Fibroblast of lung (primary cell): ENCODE data around the gene CCNT2. TPM values are rescaled to one million over a fixed set of nuclear protein-coding genes. Genes with fewer than 3 reads are reported as not detected.
"Not testable (repeated sequence)": the region's sequence is repeated elsewhere in the genome, so short reads cannot be mapped to it uniquely, and the experiment has no call there.

Experiments used
- DNase-seq, 2 donors: peaks; one replicate each; pipeline versions ENCODE4 v3.0.0 to v3.0.0-alpha.2; 2010; ENCODE audit warnings: low read depth in 2 of 2
- H2AFZ ChIP-seq: 2 replicates; pipeline ENCODE4 v1.5.1; 2012; ENCODE audit warnings: low read length, control low read depth, inconsistent platforms
- H3K27ac ChIP-seq: 2 replicates; pipeline ENCODE4 v1.5.1; 2011; ENCODE audit warnings: low read length, control low read depth; ENCODE audit not compliant: insufficient read depth
- H3K27me3 ChIP-seq: 2 replicates; pipeline ENCODE4 v1.5.1; 2011; ENCODE audit warnings: mild to moderate bottlenecking, low read length; ENCODE audit not compliant: control insufficient read depth, insufficient read depth
- H3K36me3 ChIP-seq: 2 replicates; pipeline ENCODE4 v1.5.1; 2011; ENCODE audit warnings: low read length; ENCODE audit not compliant: control insufficient read depth, insufficient read depth
- H3K4me1 ChIP-seq: 2 replicates; pipeline ENCODE4 v1.5.1; 2011; ENCODE audit warnings: low read length; ENCODE audit not compliant: control insufficient read depth, insufficient read depth; ENCODE audit errors: extremely low read depth
- H3K4me2 ChIP-seq: 2 replicates; pipeline ENCODE4 v1.5.1; 2011; ENCODE audit warnings: low read length, control low read depth; ENCODE audit not compliant: insufficient read depth; ENCODE audit errors: extremely low read depth
- H3K4me3 ChIP-seq, 4 experiments: fragments of 200-600 bp in 1 of 4; sonication (generic) in 1 of 4; replicated peaks in 1 of 4; 2 replicates each; pipeline ENCODE4 v1.5.1; 2011 to 2016; ENCODE audit warnings: low read length in 4 of 4, low read depth in 3 of 4, mild to moderate bottlenecking in 3 of 4, control low read depth in 2 of 4, inconsistent platforms in 1 of 4, mixed read lengths in 1 of 4; ENCODE audit not compliant: insufficient read depth in 1 of 4; ENCODE audit errors: control extremely low read depth in 1 of 4
- H3K79me2 ChIP-seq: 2 replicates; pipeline ENCODE4 v1.5.1; 2012; ENCODE audit warnings: mild to moderate bottlenecking, low read length, inconsistent platforms; ENCODE audit not compliant: control insufficient read depth, insufficient read depth
- H3K9ac ChIP-seq: 2 replicates; pipeline ENCODE4 v1.5.1; 2011; ENCODE audit warnings: mild to moderate bottlenecking, low read length, control low read depth; ENCODE audit not compliant: insufficient read depth
- H3K9me3 ChIP-seq: 2 replicates; pipeline ENCODE4 v1.5.1; 2012; ENCODE audit warnings: low read depth, low read length; ENCODE audit not compliant: control insufficient read depth, insufficient read depth
- H4K20me1 ChIP-seq: 2 replicates; pipeline ENCODE4 v1.5.1; 2011; ENCODE audit warnings: low read length; ENCODE audit not compliant: control insufficient read depth, insufficient read depth; ENCODE audit errors: extremely low read depth
- CTCF ChIP-seq, 2 donors: IDR thresholded peaks in 1 of 2; conservative IDR thresholded peaks in 1 of 2; 1 replicate in 1 of 2; 2 replicates in 1 of 2; pipeline ENCODE4 v1.5.1; 2011 to 2012; ENCODE audit warnings: low read length in 2 of 2, control low read depth in 1 of 2, inconsistent platforms in 1 of 2, low read depth in 1 of 2, mild to moderate bottlenecking in 1 of 2
- EZH2 ChIP-seq: IDR thresholded peaks from 2 replicates; pipeline ENCODE4 v1.5.1; 2012; ENCODE audit warnings: low read length, control low read depth, mild to moderate bottlenecking; ENCODE audit errors: missing control alignments
- polyA plus RNA-seq, 2 donors: library from polyadenylated mRNA; depleted of rRNA in 1 of 2; stranded (reverse) in 1 of 2; unstranded in 1 of 2; fragments of >200 nt; gene quantifications; 2 replicates each; pipeline ENCODE4 v1.2.1, GENCODE V29; 2011 to 2012; ENCODE audit warnings: missing spikeins in 1 of 2
- total RNA-seq: library from RNA; depleted of rRNA; stranded (reverse); fragments of >200 nt; gene quantifications from 2 replicates; pipeline ENCODE4 v1.2.1, GENCODE V29; 2014

The CCNT2 gene
- total and polyA plus RNA-seq, 2 donors (not counting 1 experiment from before 2014, with no cell fraction given): 10.5 to 30.1 TPM

GRCh38 chr2:134975281-134976009, 56.8 kb downstream of the CCNT2 start:
- H3K27ac ChIP-seq: no peak overlapping the region
- no peaks in the 10 kb centered on the region for H3K36me3 ChIP-seq
- no peaks in the 10 kb centered on the region for H3K79me2 ChIP-seq
- H3K4me3 ChIP-seq: no peak overlapping the region
- H2AFZ ChIP-seq: no peak overlapping the region
- H3K9me3 ChIP-seq: no peaks in the 10 kb centered on the region
- H3K27me3 ChIP-seq: no peaks in the 10 kb centered on the region
- H3K4me2 ChIP-seq: no peak overlapping the region
- no peaks in the 10 kb centered on the region for H4K20me1 ChIP-seq
- H3K9ac ChIP-seq: no peak overlapping the region
- no peak for DNase-seq
- TF ChIP-seq EZH2 (no peak), CTCF (conservative IDR thresholded peaks at IDR 0.05 in 1 of 2, IDR thresholded peaks at IDR 0.05 in 1 of 2; ENCODE audit: low read depth in 1 of 2, low read length in 2 of 2) (no peak)
- H3K4me1 ChIP-seq: no peaks in the 10 kb centered on the region

GRCh38 chr2:134976074-134976702, 57.6 kb downstream of the CCNT2 start:
- Histone ChIP-seq H3K4me1 (no peaks in the 10 kb centered on the region), H3K9me3 (no peaks in the 10 kb centered on the region)

GRCh38 chr2:134977104-134977503, 58.5 kb downstream of the CCNT2 start:
- H3K27me3 ChIP-seq, H3K27ac ChIP-seq, H3K79me2 ChIP-seq, H3K9me3 ChIP-seq, H2AFZ ChIP-seq, H3K36me3 ChIP-seq, H3K9ac ChIP-seq, H3K4me2 ChIP-seq, H3K4me1 ChIP-seq, DNase-seq, H3K4me3 ChIP-seq, H4K20me1 ChIP-seq: not testable (repeated sequence)

More at GRCh38 chr2:134976074-134976702, 57.6 kb downstream of the CCNT2 start:
- H3K79me2 ChIP-seq: no peaks in the 10 kb centered on the region
- no peak overlapping the region for H3K4me3 ChIP-seq
- H4K20me1 ChIP-seq: no peaks in the 10 kb centered on the region
- no peak for DNase-seq
- H2AFZ ChIP-seq: no peak overlapping the region
- no peak overlapping the region for H3K9ac ChIP-seq
- no peak overlapping the region for H3K27ac ChIP-seq
- no peak overlapping the region for H3K4me2 ChIP-seq
- TF ChIP-seq EZH2 (no peak), CTCF (conservative IDR thresholded peaks at IDR 0.05 in 1 of 2, IDR thresholded peaks at IDR 0.05 in 1 of 2; ENCODE audit: low read depth in 1 of 2, low read length in 2 of 2) (no peak)
- H3K27me3 ChIP-seq: no peaks in the 10 kb centered on the region
- H3K36me3 ChIP-seq: no peaks in the 10 kb centered on the region
